GM12865 (cell line): Measurements from ENCODE around the gene IRGC.

Source experiments
- DNase-seq: peaks from one replicate; pipeline ENCODE4 v3.0.0; 2010; ENCODE audit warnings: low read depth
- H3K4me3 ChIP-seq: 2 replicates; pipeline ENCODE4 v1.5.1; 2011; ENCODE audit warnings: mild to moderate bottlenecking, low read depth, low read length, control low read depth
- CTCF ChIP-seq: IDR thresholded peaks from 2 replicates; pipeline ENCODE4 v1.5.1; 2011; ENCODE audit warnings: low read length, control low read depth, low read depth, inconsistent platforms; ENCODE audit not compliant: insufficient read depth; ENCODE audit errors: missing control alignments

Gene IRGC

DNA sequence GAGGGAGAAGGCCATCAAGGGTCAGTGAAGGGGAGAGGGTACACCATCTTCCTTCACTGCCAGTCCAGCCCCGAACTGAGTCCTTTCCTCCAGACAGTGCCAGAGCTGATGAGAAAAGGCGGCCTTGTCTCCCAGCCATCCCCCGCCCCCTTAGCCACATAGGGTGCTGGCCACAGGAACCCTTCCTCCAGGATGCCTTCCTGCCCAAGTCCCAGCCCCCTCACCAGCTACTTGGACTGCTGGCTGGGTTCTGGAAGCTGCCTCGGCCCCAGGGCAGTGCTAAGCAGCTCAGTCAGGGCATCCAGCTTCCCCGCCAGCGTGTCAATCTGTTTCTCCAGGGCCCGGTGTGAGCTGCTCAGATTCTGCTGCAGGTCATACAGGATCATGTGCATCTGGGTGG lies 51.4 kb downstream of the IRGC start:
- no peak overlapping the region for H3K4me3 ChIP-seq
- no peak for DNase-seq
- TF ChIP-seq CTCF: no peak

- no peak overlapping the region for H3K4me3 ChIP-seq
- no peak for DNase-seq
- no peak for TF ChIP-seq CTCF
Observed at GRCh38 chr19:43767818-43768217, 51.9 kb downstream of the IRGC start.

DNA sequence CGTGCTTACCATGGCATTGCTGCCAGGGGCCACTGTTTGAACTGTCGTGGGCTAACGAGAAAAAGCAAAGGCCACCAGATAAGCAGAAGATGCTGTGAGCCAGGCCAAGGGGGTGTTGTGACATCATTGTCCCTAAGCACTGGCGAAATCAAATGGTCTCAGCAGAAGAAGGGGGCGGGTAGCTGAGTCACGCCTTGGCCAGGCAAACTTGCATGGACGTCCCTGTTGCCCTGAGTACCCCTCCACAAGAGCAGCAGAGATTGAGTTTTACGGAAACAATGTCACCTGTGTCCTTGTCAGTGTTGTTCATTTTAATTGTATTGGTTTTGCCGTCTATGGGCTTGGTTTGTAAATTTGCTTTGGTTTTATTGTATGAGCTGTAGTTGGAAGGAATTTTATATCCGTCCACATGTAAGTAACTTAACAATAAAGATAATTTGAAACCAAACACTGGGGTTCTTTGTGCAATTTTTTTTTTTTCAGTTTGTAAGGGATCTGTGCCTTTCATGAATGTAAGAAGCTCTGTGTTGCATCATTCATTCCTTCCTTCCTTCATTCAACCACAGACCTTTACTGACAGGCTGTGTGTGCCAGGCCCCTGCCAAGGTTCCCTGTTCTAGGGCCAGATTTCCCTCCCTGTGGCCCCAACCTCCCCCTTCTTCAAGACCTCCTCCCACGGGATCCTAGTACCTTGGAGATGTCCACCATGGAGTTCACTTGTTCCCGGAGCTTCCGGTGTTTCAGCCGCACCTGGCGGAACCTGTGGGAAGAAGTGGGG lies 52.6 kb downstream of the IRGC start:
- no peak for TF ChIP-seq CTCF
- DNase-seq: no peak

DNA sequence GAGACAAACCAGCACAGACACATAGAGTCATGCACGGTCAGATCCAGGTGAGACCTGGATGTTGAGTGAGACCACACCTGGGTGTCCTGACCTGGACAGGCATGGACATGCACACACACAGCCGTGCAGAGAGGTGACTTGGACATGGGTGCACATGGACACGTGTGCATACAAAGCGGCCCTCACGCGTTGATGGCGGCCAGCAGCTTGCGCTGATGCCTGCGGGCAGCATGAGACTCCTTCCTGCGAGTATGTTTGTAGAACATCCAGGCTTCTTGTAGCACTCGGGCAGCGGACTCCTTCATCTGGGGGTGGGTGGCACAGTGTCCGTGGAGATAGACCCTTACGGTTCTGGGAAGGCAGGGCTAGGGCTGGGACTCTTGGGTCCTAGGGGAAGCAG lies 53.4 kb downstream of the IRGC start:
- H3K4me3 ChIP-seq: no peak overlapping the region
- no peak for DNase-seq
- TF ChIP-seq CTCF: no peak

More for the DNA sequence above, 52.6 kb downstream of the IRGC start:
- H3K4me3 ChIP-seq: no peak overlapping the region
